Right kidney (tissue), 9 donors: Measurements from ENCODE around the gene TOE1.
"Not testable (repeated sequence)": the region's sequence is repeated elsewhere in the genome, so short reads cannot be mapped to it uniquely, and the experiment has no call there.

Experiments used
- DNase-seq: peaks from one replicate; pipeline ENCODE4 v3.0.0-alpha.2; 2016
- long read RNA-seq, 8 donors: transcript quantifications; one replicate each; lab custom pipeline, GENCODE V29; 2026

Gene TOE1
- long read RNA-seq, donor 1, partial matches to known transcripts = 0 of 1 reads
- long read RNA-seq, donor 1, other reads (novel, unspliced or antisense) = 0 of 1 reads
- long read RNA-seq, donor 2 = 0 reads
- long read RNA-seq, donor 3, partial matches to known transcripts = 0 of 4 reads
- long read RNA-seq, donor 3, other reads (novel, unspliced or antisense) = 0 of 4 reads
- long read RNA-seq, donor 4, partial matches to known transcripts = 0 of 2 reads
- long read RNA-seq, donor 4, other reads (novel, unspliced or antisense) = 0 of 2 reads
- long read RNA-seq, donor 5, transcript TOE1-201 (8 exons, 2,389 nt) = major isoform, 5 of 5 reads
- long read RNA-seq, donor 5, partial matches to known transcripts = 0 of 5 reads
- long read RNA-seq, donor 5, other reads (novel, unspliced or antisense) = 0 of 5 reads
- long read RNA-seq, donor 6, partial matches to known transcripts = 0 of 4 reads
- long read RNA-seq, donor 6, other reads (novel, unspliced or antisense) = 0 of 4 reads
- long read RNA-seq, donor 7, partial matches to known transcripts = 0 of 2 reads
- long read RNA-seq, donor 7, other reads (novel, unspliced or antisense) = 0 of 2 reads
- long read RNA-seq, donor 8, partial matches to known transcripts = 0 of 3 reads
- long read RNA-seq, donor 8, other reads (novel, unspliced or antisense) = 0 of 3 reads

- peak; percentile 97 for DNase-seq
These were observed at the start of gene TOE1, which contains the start of gene MUTYH for GRCh38 chr1:45339789-45340558. Gene TOE1, plus strand, starts transcription at chr1:45340170. Its CDS starts 83 bp downstream, at chr1:45340253. Gene MUTYH, minus strand, starts transcription at chr1:45340440. Its CDS starts 5,935 bp downstream, at chr1:45334505.

DNA sequence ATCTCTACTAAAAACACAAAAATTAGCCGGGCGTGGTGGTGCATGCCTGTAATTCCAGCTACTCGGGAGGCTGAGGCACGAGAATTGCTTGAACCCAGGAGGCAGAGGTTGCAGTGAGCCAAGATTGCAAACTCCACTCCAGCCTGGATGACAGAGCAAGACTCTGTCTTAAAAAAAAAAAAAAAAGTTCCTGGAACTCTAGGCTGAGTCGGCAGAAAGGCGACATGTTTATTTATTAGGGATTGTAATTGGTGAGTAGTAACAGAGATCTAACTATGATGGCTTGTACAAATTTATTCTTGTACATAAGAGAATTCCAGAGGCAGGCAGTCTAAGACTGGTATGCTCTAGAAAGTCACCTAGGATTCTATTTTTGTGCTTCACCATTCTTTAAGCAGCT, 49.0 kb upstream of the TOE1 start:
- not testable (repeated sequence) for DNase-seq

- no peak for DNase-seq
These were observed 48.3 kb upstream of the TOE1 start for GRCh38 chr1:45291716-45292115.

DNA sequence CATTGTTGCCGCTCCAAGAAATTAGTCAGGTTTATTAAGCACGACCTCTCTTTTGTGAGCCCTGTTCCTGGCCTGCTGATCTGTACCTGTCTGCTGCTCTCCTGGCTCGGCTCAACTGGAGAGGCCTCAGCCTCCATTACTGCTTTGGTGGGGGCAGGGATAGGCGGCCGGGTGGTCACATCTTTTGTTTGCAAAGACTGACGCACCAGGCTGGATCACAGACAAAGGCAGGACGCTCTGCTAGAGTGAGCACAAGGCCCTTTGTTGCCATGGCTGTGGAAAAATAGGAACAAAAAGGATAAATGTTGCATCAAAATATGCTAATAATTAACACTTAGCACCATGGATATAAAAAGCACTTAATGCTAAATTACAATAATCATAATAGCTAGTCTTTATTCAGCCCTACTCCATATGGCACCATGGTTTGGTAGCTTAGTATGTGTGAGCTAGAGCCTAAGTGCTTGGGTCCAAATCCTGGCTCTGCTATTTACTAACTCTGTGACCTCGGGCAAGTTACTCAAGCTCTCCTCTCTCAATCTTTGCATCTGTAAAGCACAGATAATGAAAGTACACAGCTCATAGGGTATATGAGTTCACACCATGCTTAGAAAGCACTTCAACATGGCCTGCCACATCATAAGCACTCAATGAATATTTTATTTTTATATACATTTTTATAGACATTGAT, 42.2 kb upstream of the TOE1 start:
- DNase-seq = no peak

- no peak for DNase-seq
These were observed 40.7 kb upstream of the TOE1 start for GRCh38 chr1:45299296-45299695.

DNA sequence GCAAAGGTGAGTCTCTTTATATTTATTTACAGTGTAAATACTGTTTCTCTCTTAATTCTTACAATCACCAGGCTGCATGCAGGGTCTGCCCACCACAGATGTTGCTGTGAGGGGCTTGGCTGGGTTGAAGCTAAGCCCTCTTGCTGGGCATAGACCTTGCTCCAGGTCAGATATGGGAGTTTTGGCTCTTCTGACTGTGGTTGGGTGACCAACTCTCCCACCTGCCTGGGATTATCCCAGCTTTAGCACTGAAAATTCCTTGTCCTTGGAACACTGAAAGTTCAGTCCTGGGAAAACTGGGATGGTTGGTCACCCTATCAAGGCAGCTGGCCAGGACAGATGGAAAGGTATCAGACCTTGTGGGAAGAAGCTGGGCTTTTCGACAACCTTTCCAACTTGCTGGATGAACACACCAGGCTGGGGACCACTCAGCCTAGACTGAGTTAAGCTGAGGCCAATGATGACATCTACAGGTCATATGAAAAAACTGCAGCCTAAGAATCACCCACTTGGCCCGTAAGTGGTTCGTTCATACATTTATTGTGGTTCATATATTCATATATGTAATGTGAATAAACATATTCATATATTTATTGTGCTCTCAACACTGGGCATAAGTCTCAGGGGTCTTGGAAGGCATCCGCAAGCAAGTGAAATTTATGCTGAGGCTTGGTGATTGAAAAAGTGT, 39.8 kb upstream of the TOE1 start:
- peak; percentile 39 for DNase-seq

GRCh38 chr1:45300669-45300997, 39.3 kb upstream of the TOE1 start:
- DNase-seq = no peak

- no peak for DNase-seq
These were observed 37.3 kb upstream of the TOE1 start for GRCh38 chr1:45302505-45303150.

DNA sequence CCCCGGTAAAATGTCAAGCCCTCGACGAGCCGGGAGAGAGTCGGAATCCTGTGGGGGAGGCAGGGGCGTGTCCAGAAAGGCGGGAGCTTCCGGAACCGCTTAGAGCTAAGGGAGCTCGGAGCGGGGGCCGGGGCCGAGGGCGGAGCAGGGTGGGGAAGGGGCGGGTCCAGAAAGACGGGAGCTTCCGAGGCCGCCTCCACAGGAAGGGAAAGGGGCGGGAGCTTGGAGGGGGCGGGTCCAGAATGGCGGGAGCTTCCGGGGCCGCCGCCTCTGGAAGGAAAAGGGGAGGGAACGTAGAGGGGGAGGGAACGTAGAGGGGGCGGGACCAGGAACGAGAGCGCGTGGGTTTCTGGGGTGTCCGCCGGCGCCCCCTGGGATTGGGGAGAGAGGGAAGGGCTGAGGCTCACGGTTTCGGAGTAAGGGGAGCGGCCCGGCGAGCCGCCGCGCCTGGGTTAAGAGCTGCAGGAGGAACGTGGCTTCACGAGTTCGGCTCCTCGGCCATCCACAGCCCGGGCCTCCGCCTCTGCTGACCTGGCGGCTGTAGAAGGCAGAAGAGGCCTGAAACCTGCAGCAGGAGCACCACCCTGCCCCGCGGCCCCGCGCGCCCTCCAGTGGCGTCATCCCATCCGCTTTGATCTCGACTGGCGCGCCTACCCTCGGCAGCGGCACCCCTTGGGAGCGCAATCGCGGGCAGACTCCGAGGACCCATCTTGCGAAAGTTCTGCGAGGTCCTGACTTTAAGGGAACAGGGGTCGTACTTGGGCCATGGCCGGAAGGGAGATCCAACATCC, 36.3 kb upstream of the TOE1 start:
- DNase-seq = peak; percentile 99

GRCh38 chr1:45304311-45305081, 35.5 kb upstream of the TOE1 start:
- DNase-seq = peak; percentile 49

GRCh38 chr1:45305231-45305630, 34.7 kb upstream of the TOE1 start:
- no peak for DNase-seq

- DNase-seq = no peak
These were observed 33.7 kb upstream of the TOE1 start for GRCh38 chr1:45306319-45306718.

DNA sequence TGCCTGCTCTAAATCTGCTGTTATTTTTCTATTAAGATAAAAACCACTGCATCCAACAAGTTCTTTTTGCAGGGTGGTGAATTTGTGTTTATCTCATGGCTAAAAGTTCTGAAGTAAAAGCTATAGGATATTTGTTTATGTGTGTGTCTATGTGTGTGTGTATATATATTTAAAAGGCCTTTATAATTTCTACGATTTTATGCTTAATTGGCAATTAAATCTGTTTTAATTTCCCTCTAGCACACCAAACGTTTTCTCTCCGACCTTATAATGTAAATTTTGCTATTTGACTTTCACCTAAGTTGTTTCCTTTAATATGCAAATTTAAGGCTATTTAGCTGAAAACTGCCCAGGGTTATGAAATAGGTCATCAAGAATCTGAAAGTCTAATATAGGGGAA, 33.1 kb upstream of the TOE1 start:
- no peak for DNase-seq

GRCh38 chr1:45314266-45314665, 25.7 kb upstream of the TOE1 start:
- DNase-seq = no peak

- no peak for DNase-seq
These were observed 22.8 kb upstream of the TOE1 start for GRCh38 chr1:45317166-45317565.

GRCh38 chr1:45319761-45320160, 20.2 kb upstream of the TOE1 start:
- DNase-seq = no peak

DNA sequence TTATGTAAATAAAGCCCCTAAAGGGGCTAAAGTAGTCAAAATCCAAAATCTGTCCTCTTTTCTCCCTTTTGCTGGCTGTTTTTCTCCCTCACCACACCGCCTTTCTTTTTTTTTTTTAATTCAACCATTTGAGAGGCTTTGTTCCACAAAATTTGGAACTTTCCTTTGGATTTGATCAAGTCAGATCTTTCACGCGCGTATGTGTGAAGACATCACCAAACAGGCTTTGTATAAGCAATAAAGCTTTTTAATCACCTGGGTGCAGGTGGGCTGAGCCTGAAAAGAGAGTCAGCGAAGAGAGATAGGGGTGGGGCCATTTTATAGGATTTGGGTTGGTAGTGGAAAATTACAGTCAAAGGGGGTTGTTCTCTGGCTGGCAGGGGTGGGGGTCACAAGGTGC, 18.5 kb upstream of the TOE1 start:
- no peak for DNase-seq

GRCh38 chr1:45322486-45323040, 17.4 kb upstream of the TOE1 start:
- no peak for DNase-seq

GRCh38 chr1:45325851-45326506, 14.0 kb upstream of the TOE1 start:
- peak; percentile 35 for DNase-seq
